Endodermal cell (in vitro differentiated cells): ENCODE measurements around the gene PDE3A. TPM values are rescaled to one million over a fixed set of nuclear protein-coding genes. Genes with fewer than 3 reads are reported as not detected.

Experiments used
- DNase-seq: peaks from one replicate; pipeline ENCODE4 v3.0.0-alpha.2; 2017
- H3K27ac ChIP-seq: 2 replicates; pipeline ENCODE4 v1.5.1; 2013; ENCODE audit warnings: mild to moderate bottlenecking, low read depth, low read length, moderate library complexity
- H3K27me3 ChIP-seq: 2 replicates; pipeline ENCODE4 v1.6.1; 2013; ENCODE audit warnings: mild to moderate bottlenecking, low read length, moderate library complexity; ENCODE audit not compliant: insufficient read depth, control insufficient read depth, poor library complexity, severe bottlenecking
- H3K36me3 ChIP-seq: 2 replicates; pipeline ENCODE4 v1.7.0; 2013; ENCODE audit warnings: mild to moderate bottlenecking, low read length, moderate library complexity; ENCODE audit not compliant: control insufficient read depth, insufficient read depth
- H3K4me1 ChIP-seq: one replicate; pipeline ENCODE4 v1.7.0; 2013; ENCODE audit warnings: low read length; ENCODE audit not compliant: control insufficient read depth, insufficient read depth
- H3K4me3 ChIP-seq: 2 replicates; pipeline ENCODE4 v1.5.1; 2013; ENCODE audit warnings: mild to moderate bottlenecking, low read length, moderate library complexity
- H3K9ac ChIP-seq: 2 replicates; pipeline ENCODE4 v1.6.1; 2013; ENCODE audit warnings: mild to moderate bottlenecking, low read length, moderate library complexity; ENCODE audit not compliant: poor library complexity, severe bottlenecking; ENCODE audit errors: extremely low read depth
- H3K9me3 ChIP-seq: 2 replicates; pipeline ENCODE4 v1.6.1; 2013; ENCODE audit warnings: mild to moderate bottlenecking, low read length, moderate library complexity; ENCODE audit not compliant: control insufficient read depth
- H3K27ac Mint-ChIP-seq: 2 replicates; pipeline ENCODE4 v1.8.0; 2020; ENCODE audit warnings: mixed read lengths
- H3K27me3 Mint-ChIP-seq: 2 replicates; pipeline ENCODE4 v1.8.0; 2021; ENCODE audit warnings: mild to moderate bottlenecking, mixed read lengths; ENCODE audit not compliant: insufficient read depth
- H3K36me3 Mint-ChIP-seq: 2 replicates; pipeline ENCODE4 v1.8.0; 2020; ENCODE audit warnings: low read depth, mixed read lengths
- H3K4me1 Mint-ChIP-seq: 2 replicates; pipeline ENCODE4 v1.8.0; 2020; ENCODE audit warnings: mixed read lengths
- H3K4me3 Mint-ChIP-seq: 2 replicates; pipeline ENCODE4 v1.8.0; 2020; ENCODE audit warnings: mild to moderate bottlenecking, moderate library complexity, mixed read lengths
- H3K9me3 Mint-ChIP-seq: 2 replicates; pipeline ENCODE4 v1.8.0; 2020; ENCODE audit warnings: mild to moderate bottlenecking, mixed read lengths
- WGBS, 2 experiments: methylation state at CpG; one replicate each; pipeline versions ENCODE4 v1.1.5 to v1.1.7; 2013; ENCODE audit warnings: missing lambda C conversion rate in 2 of 2, mixed read lengths in 1 of 2; ENCODE audit not compliant: insufficient coverage in 1 of 2, insufficient read length in 1 of 2; 5-methylcytosine and 5-hydroxymethylcytosine counted together
- total RNA-seq, 2 donors: library from RNA; stranded (reverse); fragmentation: NEBNext Ultra II Directional in 1 of 2; extraction: Animal tissue kit (Norgen Biotek cat#: 25700) in 1 of 2; gene quantifications; 2 replicates in 1 of 2; 3 replicates in 1 of 2; pipeline ENCODE4 v1.2.1, GENCODE V29; 2021
- TF ChIP-seq, protein P1 (sequence below): fragments of 200-600 bp; sonication (generic); conservative IDR thresholded peaks from 2 replicates; pipeline ENCODE4 v1.5.0; 2021; ENCODE audit warnings: antibody characterized with exemption, mild to moderate bottlenecking

The PDE3A gene
- total RNA-seq, 2 donors from 2014 or later = 0.62 to 1.8 TPM

- TF ChIP-seq, protein P1, sequence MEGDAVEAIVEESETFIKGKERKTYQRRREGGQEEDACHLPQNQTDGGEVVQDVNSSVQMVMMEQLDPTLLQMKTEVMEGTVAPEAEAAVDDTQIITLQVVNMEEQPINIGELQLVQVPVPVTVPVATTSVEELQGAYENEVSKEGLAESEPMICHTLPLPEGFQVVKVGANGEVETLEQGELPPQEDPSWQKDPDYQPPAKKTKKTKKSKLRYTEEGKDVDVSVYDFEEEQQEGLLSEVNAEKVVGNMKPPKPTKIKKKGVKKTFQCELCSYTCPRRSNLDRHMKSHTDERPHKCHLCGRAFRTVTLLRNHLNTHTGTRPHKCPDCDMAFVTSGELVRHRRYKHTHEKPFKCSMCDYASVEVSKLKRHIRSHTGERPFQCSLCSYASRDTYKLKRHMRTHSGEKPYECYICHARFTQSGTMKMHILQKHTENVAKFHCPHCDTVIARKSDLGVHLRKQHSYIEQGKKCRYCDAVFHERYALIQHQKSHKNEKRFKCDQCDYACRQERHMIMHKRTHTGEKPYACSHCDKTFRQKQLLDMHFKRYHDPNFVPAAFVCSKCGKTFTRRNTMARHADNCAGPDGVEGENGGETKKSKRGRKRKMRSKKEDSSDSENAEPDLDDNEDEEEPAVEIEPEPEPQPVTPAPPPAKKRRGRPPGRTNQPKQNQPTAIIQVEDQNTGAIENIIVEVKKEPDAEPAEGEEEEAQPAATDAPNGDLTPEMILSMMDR = no peak
- Histone ChIP-seq H3K27ac (no peak overlapping the region), H3K36me3 (no peaks in the 10 kb centered on the region), H3K4me1 (peaks cover 19% of the 10 kb centered on the region), H3K9ac (no peak overlapping the region), H3K4me3 (no peak overlapping the region), H3K27me3 (no peaks in the 10 kb centered on the region), H3K9me3 (no peaks in the 10 kb centered on the region)
- no peak overlapping the region for H3K4me3 Mint-ChIP-seq
- no peaks in the 10 kb centered on the region for H3K36me3 Mint-ChIP-seq
- no peaks in the 10 kb centered on the region for H3K27me3 Mint-ChIP-seq
- H3K4me1 Mint-ChIP-seq = peaks cover 29% of the 10 kb centered on the region
- H3K27ac Mint-ChIP-seq = no peak overlapping the region
- DNase-seq = no peak
- WGBS, 2 experiments = 93% methylated on average over 1 of the region's 2 CpGs; no CpG with 5 or more reads in 1 of the 2 experiments
- H3K9me3 Mint-ChIP-seq = no peaks in the 10 kb centered on the region
Observed at GRCh38 chr12:20625531-20625930, 257.2 kb downstream of the PDE3A start.

DNA sequence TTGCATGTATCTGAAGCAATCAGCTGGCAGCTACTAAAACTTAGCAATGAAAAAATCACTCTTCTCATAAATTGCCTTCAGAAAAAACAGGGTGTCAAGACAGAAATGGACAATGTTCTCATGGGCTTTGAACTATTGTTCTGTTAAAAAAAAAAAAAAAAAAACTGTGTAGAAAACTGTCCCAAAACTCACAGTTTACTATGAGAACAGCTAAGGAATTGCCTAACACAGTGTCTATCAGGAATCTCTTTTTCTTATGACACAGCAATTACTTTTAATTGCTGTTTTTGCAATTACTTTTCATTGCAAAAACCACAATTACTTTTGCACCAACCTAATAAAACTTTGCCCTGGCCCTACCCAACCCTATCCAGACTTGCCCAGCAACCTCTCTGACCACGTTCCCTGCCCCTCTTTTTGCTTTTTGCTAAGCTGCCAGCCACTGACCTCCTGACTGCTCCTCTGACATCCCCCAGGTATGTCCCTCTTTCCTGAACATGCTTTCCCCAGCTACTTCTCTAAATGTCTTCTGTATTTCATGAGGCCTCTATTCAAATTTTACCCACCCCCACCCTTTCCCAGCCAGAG lies 258.8 kb downstream of the PDE3A start:
- H3K36me3 Mint-ChIP-seq = no peaks in the 10 kb centered on the region
- no peak for DNase-seq
- no peaks in the 10 kb centered on the region for H3K36me3 ChIP-seq
- H3K4me1 Mint-ChIP-seq = peaks cover 33% of the 10 kb centered on the region
- H3K27ac ChIP-seq = no peak overlapping the region
- no peak overlapping the region for H3K4me3 ChIP-seq
- no peak overlapping the region for H3K4me3 Mint-ChIP-seq
- H3K27ac Mint-ChIP-seq = no peak overlapping the region
- peaks cover 19% of the 10 kb centered on the region for H3K4me1 ChIP-seq
- H3K9ac ChIP-seq = no peak overlapping the region
- no peaks in the 10 kb centered on the region for H3K27me3 Mint-ChIP-seq
- H3K9me3 Mint-ChIP-seq = no peaks in the 10 kb centered on the region
- WGBS, 2 experiments = 80 to 88% methylated on average over 1 of the region's 1 CpG
- TF ChIP-seq, protein P1 = no peak
- H3K27me3 ChIP-seq = no peaks in the 10 kb centered on the region
- no peaks in the 10 kb centered on the region for H3K9me3 ChIP-seq

DNA sequence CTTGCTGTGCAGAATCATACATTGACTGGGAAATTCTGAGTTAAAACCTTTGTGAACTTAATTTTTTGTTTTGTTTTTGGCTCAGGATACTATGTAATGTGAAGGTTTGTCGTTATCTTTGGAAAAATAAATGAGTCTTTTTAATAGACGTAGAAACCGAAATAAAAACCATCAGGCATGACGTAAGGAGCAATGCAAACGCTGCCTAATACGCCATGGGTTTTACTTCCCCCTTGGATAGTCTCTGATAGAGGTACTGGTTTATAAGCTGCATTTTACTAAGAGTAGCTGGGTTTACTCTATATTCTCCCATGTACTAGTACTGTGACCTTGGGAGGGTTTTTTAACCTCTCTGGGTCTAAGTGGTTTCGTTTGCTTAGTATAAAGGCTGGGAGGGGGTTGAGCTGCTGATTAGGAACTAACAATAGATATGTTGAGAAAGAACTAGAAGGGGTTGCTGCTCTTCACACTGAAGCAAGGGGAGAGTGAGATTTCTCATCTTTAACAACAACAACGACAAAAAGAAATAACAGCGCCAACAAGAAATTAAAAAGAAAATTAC lies 260.0 kb downstream of the PDE3A start:
- Mint-ChIP-seq H3K27me3 (no peaks in the 10 kb centered on the region), H3K36me3 (no peaks in the 10 kb centered on the region), H3K27ac (peak overlapping the region; percentile 61), H3K4me3 (no peak overlapping the region), H3K9me3 (no peaks in the 10 kb centered on the region), H3K4me1 (peaks cover 33% of the 10 kb centered on the region)
- Histone ChIP-seq H3K4me1 (peaks cover 19% of the 10 kb centered on the region), H3K9ac (no peak overlapping the region), H3K36me3 (no peaks in the 10 kb centered on the region), H3K9me3 (no peaks in the 10 kb centered on the region), H3K27me3 (no peaks in the 10 kb centered on the region), H3K4me3 (peak overlapping the region; percentile 41), H3K27ac (peak overlapping the region; percentile 3)
- TF ChIP-seq, protein P1 = no peak
- DNase-seq = no peak
- WGBS, 2 experiments = 76 to 86% methylated on average over 6 to 9 of the region's 9 CpGs
